PFSK-1 (cell line): ENCODE results near the gene ARHGAP15.

Source experiments
- POLR2AphosphoS5 ChIP-seq: IDR thresholded peaks from 2 replicates; pipeline ENCODE4 v1.6.1; 2012; ENCODE audit warnings: low read depth, mild to moderate bottlenecking, control low read depth, low read length, moderate library complexity
- SIN3A ChIP-seq: IDR thresholded peaks from 2 replicates; pipeline ENCODE4 v1.6.1; 2012; ENCODE audit warnings: mild to moderate bottlenecking, low read length, moderate library complexity, borderline replicate concordance; ENCODE audit not compliant: insufficient read depth
- TAF1 ChIP-seq: IDR thresholded peaks from 2 replicates; pipeline ENCODE4 v1.6.1; 2012; ENCODE audit warnings: low read length, control low read depth, borderline replicate concordance; ENCODE audit not compliant: insufficient read depth
- TF ChIP-seq, protein P1 (sequence below), 2 experiments: IDR thresholded peaks; 2 replicates each; pipeline versions ENCODE4 v1.6.1 to v1.8.0; 2011 to 2012; ENCODE audit warnings: low read depth in 2 of 2, low read length in 2 of 2, control low read depth in 1 of 2, inconsistent platforms in 1 of 2, mild to moderate bottlenecking in 1 of 2, moderate library complexity in 1 of 2; ENCODE audit not compliant: insufficient read depth in 1 of 2

DNA sequence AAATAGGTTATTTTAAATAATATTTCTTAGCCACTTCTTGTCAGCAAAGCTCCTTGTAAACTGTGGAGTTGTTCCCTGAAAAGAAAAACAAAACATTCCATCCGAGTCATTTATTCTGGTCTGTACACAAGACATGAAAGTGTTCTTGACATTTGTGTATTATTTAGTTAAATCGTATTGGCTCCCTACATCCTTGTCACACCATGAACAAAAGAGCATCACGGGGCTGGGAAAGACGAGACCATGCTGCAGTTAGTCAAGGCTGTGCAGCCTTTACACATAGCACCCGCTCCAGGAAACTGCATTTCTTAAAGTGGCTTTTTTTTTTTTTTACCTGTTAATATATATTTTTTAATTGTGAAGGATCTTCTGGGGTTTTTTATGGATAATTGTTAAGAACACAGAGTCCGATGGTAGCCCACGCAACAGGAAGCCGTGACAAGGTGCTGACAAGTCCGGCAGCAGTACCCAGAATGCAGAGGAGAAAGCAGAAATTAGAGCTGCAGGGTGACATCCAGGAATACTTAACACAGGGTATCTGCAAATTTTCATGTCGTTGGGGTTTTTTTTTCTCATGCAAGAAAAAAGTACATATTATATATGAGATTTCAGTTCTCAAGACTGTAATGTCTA, 588.4 kb downstream of the ARHGAP15 start:
- TF ChIP-seq, protein P1, sequence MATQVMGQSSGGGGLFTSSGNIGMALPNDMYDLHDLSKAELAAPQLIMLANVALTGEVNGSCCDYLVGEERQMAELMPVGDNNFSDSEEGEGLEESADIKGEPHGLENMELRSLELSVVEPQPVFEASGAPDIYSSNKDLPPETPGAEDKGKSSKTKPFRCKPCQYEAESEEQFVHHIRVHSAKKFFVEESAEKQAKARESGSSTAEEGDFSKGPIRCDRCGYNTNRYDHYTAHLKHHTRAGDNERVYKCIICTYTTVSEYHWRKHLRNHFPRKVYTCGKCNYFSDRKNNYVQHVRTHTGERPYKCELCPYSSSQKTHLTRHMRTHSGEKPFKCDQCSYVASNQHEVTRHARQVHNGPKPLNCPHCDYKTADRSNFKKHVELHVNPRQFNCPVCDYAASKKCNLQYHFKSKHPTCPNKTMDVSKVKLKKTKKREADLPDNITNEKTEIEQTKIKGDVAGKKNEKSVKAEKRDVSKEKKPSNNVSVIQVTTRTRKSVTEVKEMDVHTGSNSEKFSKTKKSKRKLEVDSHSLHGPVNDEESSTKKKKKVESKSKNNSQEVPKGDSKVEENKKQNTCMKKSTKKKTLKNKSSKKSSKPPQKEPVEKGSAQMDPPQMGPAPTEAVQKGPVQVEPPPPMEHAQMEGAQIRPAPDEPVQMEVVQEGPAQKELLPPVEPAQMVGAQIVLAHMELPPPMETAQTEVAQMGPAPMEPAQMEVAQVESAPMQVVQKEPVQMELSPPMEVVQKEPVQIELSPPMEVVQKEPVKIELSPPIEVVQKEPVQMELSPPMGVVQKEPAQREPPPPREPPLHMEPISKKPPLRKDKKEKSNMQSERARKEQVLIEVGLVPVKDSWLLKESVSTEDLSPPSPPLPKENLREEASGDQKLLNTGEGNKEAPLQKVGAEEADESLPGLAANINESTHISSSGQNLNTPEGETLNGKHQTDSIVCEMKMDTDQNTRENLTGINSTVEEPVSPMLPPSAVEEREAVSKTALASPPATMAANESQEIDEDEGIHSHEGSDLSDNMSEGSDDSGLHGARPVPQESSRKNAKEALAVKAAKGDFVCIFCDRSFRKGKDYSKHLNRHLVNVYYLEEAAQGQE (IDR thresholded peaks at IDR 0.05; ENCODE audit: insufficient read depth in 1 of 2, low read depth in 2 of 2, low read length in 2 of 2) = no peak
- TF ChIP-seq POLR2AphosphoS5 = no peak
- TF ChIP-seq SIN3A = no peak
- TF ChIP-seq TAF1 = no peak
